IPS-20b (cell line): ENCODE results near the gene MAPK8IP3.

Experiments
- H3K27ac ChIP-seq: one replicate; pipeline ENCODE4 v1.5.1; 2013; ENCODE audit warnings: low read length
- H3K27me3 ChIP-seq: 2 replicates; pipeline ENCODE4 v1.6.1; 2013; ENCODE audit warnings: mild to moderate bottlenecking, low read length, inconsistent platforms; ENCODE audit not compliant: insufficient read depth
- H3K36me3 ChIP-seq: 2 replicates; pipeline ENCODE4 v1.6.1; 2013; ENCODE audit warnings: low read depth, mild to moderate bottlenecking, inconsistent platforms, low read length, moderate library complexity; ENCODE audit not compliant: insufficient read depth
- H3K4me1 ChIP-seq: 2 replicates; pipeline ENCODE4 v1.6.1; 2013; ENCODE audit warnings: mild to moderate bottlenecking, control low read depth, inconsistent platforms, low read length, moderate library complexity; ENCODE audit not compliant: insufficient read depth
- H3K4me3 ChIP-seq: 2 replicates; pipeline ENCODE4 v1.5.1; 2013; ENCODE audit warnings: mild to moderate bottlenecking, low read length, inconsistent platforms
- H3K9ac ChIP-seq: 2 replicates; pipeline ENCODE4 v1.6.1; 2013; ENCODE audit warnings: low read depth, mild to moderate bottlenecking, inconsistent platforms, low read length, moderate library complexity
- H3K9me3 ChIP-seq: 2 replicates; pipeline ENCODE4 v1.6.1; 2013; ENCODE audit warnings: mild to moderate bottlenecking, low read depth, low read length, inconsistent platforms; ENCODE audit not compliant: insufficient read depth

The MAPK8IP3 gene

DNA sequence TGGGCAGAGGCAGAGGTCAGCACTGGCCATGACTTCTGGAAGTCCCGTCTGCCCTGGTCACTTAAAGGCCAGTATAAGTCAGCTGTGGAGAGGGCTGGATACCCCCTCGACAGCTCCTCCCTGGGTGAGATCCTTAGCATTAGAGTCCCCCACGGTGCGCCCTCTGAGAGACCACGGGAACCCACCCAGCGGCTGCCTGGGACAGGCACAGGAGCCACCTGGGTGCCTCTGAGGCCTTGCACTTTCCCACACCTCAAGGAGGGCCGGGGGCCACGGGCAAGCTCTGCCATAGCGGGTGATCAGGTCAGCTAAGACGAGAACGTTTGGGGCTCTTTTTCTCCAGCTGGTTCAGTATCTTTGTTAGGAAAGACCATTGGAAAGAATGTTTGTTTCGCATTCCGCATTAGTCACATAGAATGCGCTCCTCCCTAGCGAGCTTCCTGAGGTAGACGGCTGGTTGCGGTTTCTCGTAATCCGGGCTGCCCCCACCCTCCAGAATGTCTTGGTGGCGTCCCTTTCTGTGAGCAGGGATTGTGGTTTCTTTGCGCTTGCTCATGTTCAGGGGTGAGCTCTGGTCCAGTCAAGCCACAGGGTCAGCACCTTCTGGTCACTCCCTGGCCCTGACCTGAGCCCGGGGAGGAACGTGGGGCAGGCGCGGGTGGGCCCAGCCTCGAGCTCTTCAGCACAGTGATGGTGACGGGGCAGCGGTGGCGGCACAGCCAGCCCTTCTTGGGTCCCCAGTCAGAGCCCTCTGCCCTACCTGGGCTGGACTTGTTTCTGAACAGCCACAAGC, 40.1 kb downstream of the MAPK8IP3 start:
- no peaks in the 10 kb centered on the region for H3K27me3 ChIP-seq
- peaks cover 12% of the 10 kb centered on the region; the same call in 1 of the 2 replicates for H3K36me3 ChIP-seq
- H3K4me3 ChIP-seq, result no peak overlapping the region
- no peak overlapping the region for H3K27ac ChIP-seq
- no peaks in the 10 kb centered on the region for H3K9me3 ChIP-seq
- no peak overlapping the region for H3K9ac ChIP-seq
- no peaks in the 10 kb centered on the region for H3K4me1 ChIP-seq

DNA sequence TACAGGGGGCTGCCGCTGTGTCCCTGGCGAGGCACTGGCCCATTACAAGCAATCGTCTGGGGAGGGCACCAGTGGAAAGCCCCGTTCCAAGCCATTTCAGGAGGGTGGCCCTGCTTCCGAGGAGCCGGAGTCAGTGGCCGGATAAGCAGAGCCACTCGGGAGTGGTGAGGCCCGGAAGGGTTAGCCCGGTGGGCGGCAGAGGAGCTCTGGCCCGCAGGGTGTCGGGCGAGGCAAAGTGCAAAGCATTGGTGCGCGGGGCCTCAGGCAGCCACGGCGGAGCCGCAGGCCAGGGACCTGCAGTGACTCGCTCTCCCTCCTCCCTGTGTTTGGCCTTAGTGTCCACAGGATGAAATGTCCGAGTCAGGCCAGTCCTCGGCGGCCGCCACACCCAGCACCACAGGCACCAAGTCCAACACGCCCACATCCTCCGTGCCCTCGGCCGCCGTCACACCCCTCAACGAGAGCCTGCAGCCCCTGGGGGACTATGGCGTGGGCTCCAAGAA, 40.7 kb downstream of the MAPK8IP3 start:
- Histone ChIP-seq H3K27ac (no peak overlapping the region), H3K27me3 (no peaks in the 10 kb centered on the region), H3K36me3 (peaks cover 17% of the 10 kb centered on the region; the same call in 1 of the 2 replicates), H3K9me3 (no peaks in the 10 kb centered on the region), H3K4me3 (no peak overlapping the region), H3K9ac (no peak overlapping the region), H3K4me1 (no peaks in the 10 kb centered on the region)

DNA sequence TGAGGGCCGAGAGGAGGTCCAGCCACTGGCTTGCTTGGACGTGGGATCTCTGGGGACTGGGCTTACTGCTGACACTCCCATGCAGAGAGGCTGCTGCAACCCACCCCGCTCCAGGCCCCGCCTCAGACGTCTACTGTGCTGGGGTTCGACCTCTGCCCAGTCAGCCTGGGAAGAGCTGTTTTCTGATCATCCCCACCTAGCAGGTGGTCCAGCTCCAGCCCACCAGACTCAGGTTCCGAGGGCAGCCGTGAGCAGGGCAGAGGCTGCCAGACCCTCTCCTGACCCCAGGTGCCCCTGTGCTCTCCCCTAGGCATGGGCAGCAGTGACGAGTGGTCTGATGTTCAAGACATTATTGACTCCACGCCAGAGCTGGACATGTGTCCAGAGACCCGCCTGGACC, 41.9 kb downstream of the MAPK8IP3 start:
- Histone ChIP-seq H3K27me3 (no peaks in the 10 kb centered on the region), H3K9me3 (no peaks in the 10 kb centered on the region), H3K4me3 (no peak overlapping the region), H3K4me1 (no peaks in the 10 kb centered on the region), H3K36me3 (peaks cover 22% of the 10 kb centered on the region; the same call in 1 of the 2 replicates), H3K9ac (no peak overlapping the region), H3K27ac (no peak overlapping the region)

DNA sequence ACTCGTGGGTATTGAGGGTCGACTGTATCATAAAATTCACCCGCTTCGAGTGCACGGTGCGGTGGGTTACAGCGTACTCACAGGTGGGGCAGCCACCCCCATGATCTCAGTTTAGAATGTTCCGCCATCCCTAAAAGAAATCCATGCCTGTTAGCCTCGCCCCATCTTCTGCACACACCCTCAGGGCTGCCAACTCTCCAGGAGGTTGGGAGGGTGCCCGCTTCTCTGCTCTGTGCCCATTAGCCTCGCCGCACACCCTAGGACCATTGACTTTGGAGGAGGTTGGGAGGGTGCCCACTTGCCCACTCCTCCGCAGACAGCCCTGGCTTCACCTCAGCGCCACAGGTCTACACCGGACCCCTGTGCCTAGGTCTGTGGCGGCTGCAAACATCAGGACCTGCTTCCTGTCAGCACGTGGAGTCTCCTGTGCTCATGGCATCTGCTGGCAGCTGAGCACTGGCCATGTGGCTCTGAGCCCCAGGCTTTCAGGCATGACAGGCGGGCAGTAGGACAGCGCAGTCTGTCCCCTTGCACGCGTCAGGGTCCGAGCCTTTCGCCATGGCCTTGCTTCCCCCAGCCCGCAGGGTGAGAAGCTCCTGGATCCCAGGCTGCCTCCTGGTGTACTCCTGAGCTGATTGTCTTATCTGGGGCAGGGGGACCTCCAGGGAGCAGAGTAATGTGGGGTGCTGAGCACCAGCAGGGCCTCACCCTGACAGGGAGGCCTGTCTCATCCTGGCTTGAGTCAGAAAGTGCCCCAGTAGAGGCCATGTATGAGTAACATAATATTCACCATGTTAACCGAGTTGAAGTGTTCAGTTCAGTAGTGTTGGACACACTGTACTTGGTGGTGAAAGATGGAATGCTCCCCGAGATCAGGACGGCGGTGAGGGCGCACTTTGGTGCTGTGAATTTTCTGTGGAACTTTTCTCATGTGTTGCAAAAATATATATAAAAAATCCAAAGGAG, 43.4 kb downstream of the MAPK8IP3 start:
- Histone ChIP-seq H3K9ac (no peak overlapping the region), H3K4me1 (no peaks in the 10 kb centered on the region), H3K27ac (no peak overlapping the region), H3K4me3 (no peak overlapping the region), H3K9me3 (no peaks in the 10 kb centered on the region), H3K27me3 (no peaks in the 10 kb centered on the region), H3K36me3 (peaks cover 22% of the 10 kb centered on the region; the same call in 1 of the 2 replicates)

DNA sequence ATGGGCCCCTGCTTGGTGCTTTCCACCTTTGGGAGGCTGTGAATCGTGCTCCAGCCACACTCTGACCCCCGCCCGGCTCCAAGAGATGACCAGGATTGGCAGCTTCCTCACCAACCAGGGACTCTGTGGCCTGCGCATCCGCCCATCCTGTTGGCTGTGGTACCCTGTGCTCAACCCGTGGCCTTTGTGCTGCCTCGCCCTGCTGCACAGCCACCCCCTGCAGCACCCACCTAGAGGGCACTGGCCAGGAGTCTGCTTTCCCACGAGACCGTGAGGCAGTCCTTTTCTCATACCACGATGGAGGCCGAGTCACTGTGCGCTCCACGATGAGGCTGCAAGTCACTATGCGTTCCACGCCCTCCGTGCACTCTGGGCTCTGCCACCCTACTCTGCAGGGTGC, 46.0 kb downstream of the MAPK8IP3 start:
- Histone ChIP-seq H3K9ac (no peak overlapping the region), H3K4me3 (no peak overlapping the region), H3K27me3 (no peaks in the 10 kb centered on the region), H3K4me1 (no peaks in the 10 kb centered on the region), H3K36me3 (peaks cover 22% of the 10 kb centered on the region; the same call in 1 of the 2 replicates), H3K27ac (no peak overlapping the region), H3K9me3 (no peaks in the 10 kb centered on the region)

DNA sequence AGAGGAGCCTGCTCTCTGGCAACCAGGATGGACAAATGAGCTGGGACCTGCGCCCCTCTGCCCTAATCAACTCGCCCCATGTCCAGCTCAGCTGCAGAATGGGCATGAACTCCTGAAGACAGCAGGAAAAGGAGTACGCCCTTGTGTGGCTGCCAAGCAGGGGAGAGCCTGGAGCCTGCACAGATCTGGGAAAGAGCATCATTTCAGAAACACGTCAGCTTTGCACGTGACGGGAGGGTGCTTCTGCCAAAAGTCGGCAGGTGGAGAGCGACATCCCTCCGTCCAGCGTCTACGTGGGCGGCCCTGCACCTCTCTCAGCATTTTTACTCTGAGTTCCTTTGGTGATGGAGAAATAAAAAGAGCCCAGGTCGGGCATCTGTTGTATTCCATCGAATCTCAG, 46.9 kb downstream of the MAPK8IP3 start:
- H3K27ac ChIP-seq, result no peak overlapping the region
- H3K9ac ChIP-seq, result no peak overlapping the region
- no peaks in the 10 kb centered on the region for H3K27me3 ChIP-seq
- H3K4me1 ChIP-seq, result no peaks in the 10 kb centered on the region
- H3K4me3 ChIP-seq, result no peak overlapping the region
- peaks cover 22% of the 10 kb centered on the region; the same call in 1 of the 2 replicates for H3K36me3 ChIP-seq
- H3K9me3 ChIP-seq, result no peaks in the 10 kb centered on the region

DNA sequence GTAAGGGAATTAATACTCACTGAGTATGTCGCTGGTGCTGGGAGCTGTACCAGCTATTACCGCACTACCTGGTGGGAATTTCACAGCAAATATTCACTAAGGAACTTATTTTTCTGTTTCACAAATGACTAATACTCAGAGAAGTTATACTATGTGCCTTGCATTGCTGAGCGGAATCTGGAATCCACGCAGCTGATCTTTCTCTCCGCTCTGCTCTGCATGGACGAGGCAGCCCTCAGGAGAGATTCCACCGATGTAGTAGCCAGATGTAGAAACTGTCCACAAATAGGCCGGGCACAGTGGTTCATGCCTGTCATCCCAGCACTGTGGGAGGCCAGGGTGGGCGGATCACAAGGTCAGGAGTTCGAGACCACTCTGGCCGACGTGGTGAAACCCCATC, 48.2 kb downstream of the MAPK8IP3 start:
- H3K9ac ChIP-seq, result no peak overlapping the region
- no peaks in the 10 kb centered on the region for H3K27me3 ChIP-seq
- peaks cover 13% of the 10 kb centered on the region; the same call in 1 of the 2 replicates for H3K36me3 ChIP-seq
- H3K9me3 ChIP-seq, result no peaks in the 10 kb centered on the region
- no peaks in the 10 kb centered on the region for H3K4me1 ChIP-seq
- H3K4me3 ChIP-seq, result no peak overlapping the region
- no peak overlapping the region for H3K27ac ChIP-seq

DNA sequence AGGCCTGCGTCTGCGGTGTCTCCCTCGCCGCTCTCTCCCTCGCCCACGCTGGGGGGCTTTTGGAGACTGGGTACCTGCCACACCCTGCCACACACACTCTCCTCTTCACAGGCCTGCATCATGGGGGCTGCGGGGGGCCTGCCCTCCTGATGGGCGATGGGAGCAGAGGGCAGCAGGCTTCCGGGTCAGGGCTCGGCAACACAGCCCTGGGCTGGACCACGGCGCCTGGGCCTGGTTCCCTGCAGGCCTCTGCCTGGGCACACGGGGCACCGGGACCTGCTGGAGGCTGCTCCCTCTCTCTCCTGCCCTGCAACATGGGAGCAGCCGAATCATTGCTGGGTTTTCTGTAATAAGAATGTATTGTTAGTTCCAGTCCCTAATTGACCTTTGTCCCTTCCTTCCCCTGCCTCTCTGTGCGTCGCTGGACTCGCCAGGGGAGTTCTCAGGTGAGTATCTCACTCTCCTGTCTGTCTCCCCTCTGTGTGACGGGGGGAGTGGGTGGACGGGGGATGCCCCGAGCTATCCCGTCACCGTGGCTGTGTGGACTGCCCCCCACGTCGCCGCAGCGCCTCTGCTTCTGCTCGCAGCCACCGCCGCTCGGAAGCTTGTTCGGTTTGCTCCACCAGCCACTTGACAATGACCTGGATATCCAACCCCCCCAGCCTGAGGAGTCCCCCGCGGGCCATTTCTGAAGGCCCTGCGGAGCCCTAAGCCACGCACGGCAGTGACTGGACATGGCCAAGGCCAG, 51.9 kb downstream of the MAPK8IP3 start:
- no peak overlapping the region for H3K27ac ChIP-seq
- H3K36me3 ChIP-seq, result no peaks in the 10 kb centered on the region
- H3K9ac ChIP-seq, result no peak overlapping the region
- no peaks in the 10 kb centered on the region for H3K9me3 ChIP-seq
- H3K27me3 ChIP-seq, result no peaks in the 10 kb centered on the region
- no peaks in the 10 kb centered on the region for H3K4me1 ChIP-seq
- H3K4me3 ChIP-seq, result no peak overlapping the region

DNA sequence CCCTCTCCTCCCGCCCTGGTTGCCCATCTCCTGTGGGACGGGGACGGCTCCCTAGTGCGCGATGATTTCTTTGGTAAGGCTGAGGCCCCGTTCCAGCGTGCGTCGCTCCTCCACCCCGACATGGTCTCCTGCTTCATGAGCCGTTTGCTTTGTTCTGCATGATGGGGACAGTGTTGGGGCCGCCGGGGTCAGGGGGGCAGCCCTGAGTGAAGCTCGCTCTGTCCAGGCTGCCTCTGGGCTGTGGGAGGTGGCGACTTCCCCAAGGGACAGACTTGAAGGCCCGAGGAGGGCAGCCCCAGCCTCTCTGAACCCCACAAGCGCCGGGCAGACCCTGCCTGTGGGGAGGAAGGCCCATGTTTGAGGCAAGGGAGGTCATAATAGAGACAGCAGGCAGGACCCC, 52.9 kb downstream of the MAPK8IP3 start:
- no peaks in the 10 kb centered on the region for H3K27me3 ChIP-seq
- H3K36me3 ChIP-seq, result no peaks in the 10 kb centered on the region
- H3K9me3 ChIP-seq, result no peaks in the 10 kb centered on the region
- no peak overlapping the region for H3K27ac ChIP-seq
- H3K4me1 ChIP-seq, result no peaks in the 10 kb centered on the region
- H3K9ac ChIP-seq, result no peak overlapping the region
- H3K4me3 ChIP-seq, result no peak overlapping the region

DNA sequence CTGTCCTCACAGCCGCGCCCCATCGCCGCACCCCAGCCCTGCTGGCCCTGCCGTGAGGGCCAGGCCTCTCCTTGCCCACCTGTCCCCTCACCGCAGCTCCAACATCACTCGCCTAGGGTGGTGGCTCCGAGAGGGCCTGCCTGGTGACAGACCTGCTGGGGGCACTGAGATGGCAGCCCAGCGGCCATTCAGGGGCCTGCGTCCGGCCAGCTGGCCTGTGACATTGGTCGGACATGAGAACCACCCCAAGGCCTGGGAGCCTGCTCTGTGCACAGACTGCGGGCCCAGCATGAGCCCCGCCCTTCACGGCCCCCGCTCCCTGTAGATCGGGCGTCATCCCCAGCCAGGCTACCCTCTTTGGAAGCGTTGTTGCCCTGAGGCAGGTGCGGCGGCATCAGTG, 53.5 kb downstream of the MAPK8IP3 start:
- Histone ChIP-seq H3K4me1 (peaks cover 4% of the 10 kb centered on the region; the same call in 1 of the 2 replicates), H3K27ac (no peak overlapping the region), H3K36me3 (no peaks in the 10 kb centered on the region), H3K9ac (no peak overlapping the region), H3K27me3 (no peaks in the 10 kb centered on the region), H3K4me3 (no peak overlapping the region), H3K9me3 (no peaks in the 10 kb centered on the region)

DNA sequence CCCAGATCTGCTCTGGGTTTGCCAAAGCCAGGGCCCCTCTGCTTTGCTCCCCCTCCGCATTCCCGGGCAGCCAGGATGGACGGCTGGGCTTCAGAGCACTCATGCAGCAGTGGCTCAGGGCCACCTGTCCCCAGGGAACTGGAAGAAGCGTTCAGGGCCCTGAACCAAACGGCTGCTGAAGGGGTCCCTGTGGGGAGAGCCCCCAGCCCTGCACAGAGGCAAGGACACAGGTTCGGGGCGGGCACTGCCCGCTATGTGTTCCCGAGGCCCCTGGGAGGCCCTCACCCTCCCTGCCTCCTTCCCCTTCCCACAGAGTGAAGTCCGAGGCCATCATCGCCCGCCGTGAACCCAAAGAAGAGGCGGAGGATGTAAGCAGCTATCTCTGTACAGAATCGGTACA, 54.9 kb downstream of the MAPK8IP3 start:
- H3K27ac ChIP-seq, result no peak overlapping the region
- H3K4me1 ChIP-seq, result peaks cover 4% of the 10 kb centered on the region; the same call in 1 of the 2 replicates
- H3K4me3 ChIP-seq, result no peak overlapping the region
- no peaks in the 10 kb centered on the region for H3K27me3 ChIP-seq
- no peaks in the 10 kb centered on the region for H3K9me3 ChIP-seq
- H3K9ac ChIP-seq, result no peak overlapping the region
- 0 out of 2 replicates have a peak, but pooled peaks cover 6% of the 10 kb centered on the region for H3K36me3 ChIP-seq
